Sigmoid colon (tissue), 4 donors: ENCODE data around the gene CCDC137.
A peak's percentile ranks its signal among the peaks of the same experiment; 100 is the strongest.

Source experiments
- POLR2A ChIP-seq, 2 donors: fragments of 450-650 bp; IDR thresholded peaks; one replicate each; pipeline ENCODE4 v1.6.1; 2016; ENCODE audit warnings: antibody characterized with exemption in 2 of 2, mild to moderate bottlenecking in 2 of 2, moderate library complexity in 2 of 2
- POLR2AphosphoS5 ChIP-seq, 4 donors: sonication (generic); formaldehyde crosslinking; IDR thresholded peaks; one replicate each; pipeline ENCODE4 v1.6.1; 2017; ENCODE audit warnings: antibody characterized with exemption in 4 of 4
- TF ChIP-seq, protein P1 (sequence below), 4 experiments: fragments of 450-650 bp in 3 of 4; fragments of 200-600 bp in 1 of 4; IDR thresholded peaks; one replicate each; pipeline ENCODE4 v1.5.1; 2016 to 2019; ENCODE audit warnings: antibody characterized with exemption in 4 of 4, mild to moderate bottlenecking in 3 of 4, moderate library complexity in 2 of 4

DNA sequence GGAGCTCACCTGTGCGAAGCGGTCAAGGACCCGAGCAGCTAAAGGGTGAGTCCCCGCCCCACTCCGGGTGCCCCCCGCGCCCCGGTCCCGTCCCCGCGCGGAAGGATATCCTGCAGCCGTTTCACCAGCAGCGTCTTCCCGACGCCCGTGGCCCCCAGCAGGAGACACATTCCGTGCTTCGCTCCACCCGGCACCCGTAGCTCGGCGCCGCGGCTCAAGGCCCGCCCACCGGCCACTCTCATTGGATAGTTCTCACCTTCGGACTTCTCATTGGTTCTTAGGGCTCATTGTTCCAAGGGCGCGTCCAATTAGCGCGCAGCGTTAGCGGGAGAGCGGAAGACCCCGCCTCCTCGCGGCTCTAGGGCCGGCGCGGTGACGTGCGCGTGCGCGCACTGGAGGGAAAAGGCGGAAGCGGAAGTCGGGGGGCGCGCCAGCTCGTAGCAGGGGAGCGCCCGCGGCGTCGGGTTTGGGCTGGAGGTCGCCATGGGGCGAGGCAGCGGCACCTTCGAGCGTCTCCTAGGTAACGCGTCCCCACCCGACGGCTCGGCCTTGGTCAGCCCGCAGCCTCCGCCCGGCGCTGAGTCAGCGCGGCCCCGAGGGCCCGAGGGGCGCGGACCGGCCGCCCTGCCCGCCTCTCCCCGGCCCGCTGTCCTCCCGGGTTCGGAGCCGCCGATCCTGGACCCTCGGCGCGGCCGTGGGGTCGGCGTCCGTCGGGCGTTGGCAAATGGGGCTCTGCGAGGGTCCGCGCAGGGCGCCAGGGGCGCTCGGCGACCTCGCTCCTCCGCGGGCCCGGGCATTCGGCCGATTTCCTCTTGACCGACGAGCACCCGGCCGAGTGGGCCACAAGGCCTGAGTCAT, 17.3 kb downstream of the CCDC137 start, which contains the start of the genes ARL16 and HGS:
- peak; percentile 58 to 89 (median 84) for TF ChIP-seq POLR2AphosphoS5 (IDR thresholded peaks at IDR 0.05)
- TF ChIP-seq, protein P1, sequence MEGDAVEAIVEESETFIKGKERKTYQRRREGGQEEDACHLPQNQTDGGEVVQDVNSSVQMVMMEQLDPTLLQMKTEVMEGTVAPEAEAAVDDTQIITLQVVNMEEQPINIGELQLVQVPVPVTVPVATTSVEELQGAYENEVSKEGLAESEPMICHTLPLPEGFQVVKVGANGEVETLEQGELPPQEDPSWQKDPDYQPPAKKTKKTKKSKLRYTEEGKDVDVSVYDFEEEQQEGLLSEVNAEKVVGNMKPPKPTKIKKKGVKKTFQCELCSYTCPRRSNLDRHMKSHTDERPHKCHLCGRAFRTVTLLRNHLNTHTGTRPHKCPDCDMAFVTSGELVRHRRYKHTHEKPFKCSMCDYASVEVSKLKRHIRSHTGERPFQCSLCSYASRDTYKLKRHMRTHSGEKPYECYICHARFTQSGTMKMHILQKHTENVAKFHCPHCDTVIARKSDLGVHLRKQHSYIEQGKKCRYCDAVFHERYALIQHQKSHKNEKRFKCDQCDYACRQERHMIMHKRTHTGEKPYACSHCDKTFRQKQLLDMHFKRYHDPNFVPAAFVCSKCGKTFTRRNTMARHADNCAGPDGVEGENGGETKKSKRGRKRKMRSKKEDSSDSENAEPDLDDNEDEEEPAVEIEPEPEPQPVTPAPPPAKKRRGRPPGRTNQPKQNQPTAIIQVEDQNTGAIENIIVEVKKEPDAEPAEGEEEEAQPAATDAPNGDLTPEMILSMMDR (IDR thresholded peaks at IDR 0.05) = no peak
- peak in 1 of 2 donors; percentile 54 for TF ChIP-seq POLR2A (IDR thresholded peaks at IDR 0.05)
